Epithelial cell of proximal tubule (primary cell): ENCODE measurements around the gene PDE3A. TPM values are rescaled to one million over a fixed set of nuclear protein-coding genes. Genes with fewer than 3 reads are reported as not detected.

Source experiments
- DNase-seq: peaks from one replicate; pipeline ENCODE4 v3.0.0-alpha.2; 2011; ENCODE audit warnings: low read depth
- H3K4me3 ChIP-seq: 2 replicates; pipeline ENCODE4 v1.5.1; 2011; ENCODE audit warnings: low read depth, mild to moderate bottlenecking, low read length
- total RNA-seq: library from RNA; depleted of rRNA; stranded (reverse); fragments of >200 nt; gene quantifications from 2 replicates; pipeline ENCODE4 v1.2.3, GENCODE V29; 2015
- TF ChIP-seq, protein P1 (sequence below): conservative IDR thresholded peaks from 2 replicates; pipeline ENCODE4 v1.5.1; 2012; ENCODE audit warnings: low read depth, mild to moderate bottlenecking, low read length

The PDE3A gene
- total RNA-seq, 1 donor from 2014 or later: 1.6 TPM

DNA sequence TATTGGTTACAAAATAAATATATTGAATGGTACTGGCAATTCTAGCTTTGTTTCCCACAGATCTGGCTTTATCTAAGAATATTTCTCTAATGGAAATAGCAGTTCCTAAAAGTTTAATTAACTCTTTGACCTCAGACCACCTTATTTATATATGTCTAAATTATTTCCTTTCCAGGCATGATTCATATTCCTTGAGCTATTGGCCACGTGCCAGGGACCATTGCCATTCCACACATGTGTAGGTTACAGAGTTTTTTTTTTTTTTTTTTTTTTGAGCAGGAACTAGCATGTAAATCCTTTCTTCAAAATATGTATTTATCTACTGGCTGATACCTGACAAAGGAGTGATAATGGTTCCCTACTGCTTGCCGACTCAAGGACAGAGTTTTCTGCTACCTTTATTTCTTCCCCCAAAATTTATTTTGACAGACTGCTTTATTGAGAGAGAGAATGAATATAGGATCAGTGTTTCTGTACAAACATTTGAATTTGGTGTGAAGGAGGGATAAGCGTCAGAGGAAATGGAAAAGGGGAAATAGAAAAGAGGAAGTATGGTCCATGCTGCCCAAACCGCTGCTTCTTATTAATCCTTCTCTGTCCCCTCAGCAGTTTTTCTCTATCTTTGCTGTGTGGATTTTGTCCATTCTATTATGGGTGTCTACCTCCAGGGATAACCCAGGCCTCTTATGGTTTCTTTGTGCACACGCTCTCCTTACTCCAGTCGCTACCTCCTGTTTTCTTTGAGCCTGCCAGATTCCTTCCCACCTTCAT is 36.4 kb downstream of the PDE3A start:
- no peak overlapping the region for H3K4me3 ChIP-seq
- TF ChIP-seq, protein P1, sequence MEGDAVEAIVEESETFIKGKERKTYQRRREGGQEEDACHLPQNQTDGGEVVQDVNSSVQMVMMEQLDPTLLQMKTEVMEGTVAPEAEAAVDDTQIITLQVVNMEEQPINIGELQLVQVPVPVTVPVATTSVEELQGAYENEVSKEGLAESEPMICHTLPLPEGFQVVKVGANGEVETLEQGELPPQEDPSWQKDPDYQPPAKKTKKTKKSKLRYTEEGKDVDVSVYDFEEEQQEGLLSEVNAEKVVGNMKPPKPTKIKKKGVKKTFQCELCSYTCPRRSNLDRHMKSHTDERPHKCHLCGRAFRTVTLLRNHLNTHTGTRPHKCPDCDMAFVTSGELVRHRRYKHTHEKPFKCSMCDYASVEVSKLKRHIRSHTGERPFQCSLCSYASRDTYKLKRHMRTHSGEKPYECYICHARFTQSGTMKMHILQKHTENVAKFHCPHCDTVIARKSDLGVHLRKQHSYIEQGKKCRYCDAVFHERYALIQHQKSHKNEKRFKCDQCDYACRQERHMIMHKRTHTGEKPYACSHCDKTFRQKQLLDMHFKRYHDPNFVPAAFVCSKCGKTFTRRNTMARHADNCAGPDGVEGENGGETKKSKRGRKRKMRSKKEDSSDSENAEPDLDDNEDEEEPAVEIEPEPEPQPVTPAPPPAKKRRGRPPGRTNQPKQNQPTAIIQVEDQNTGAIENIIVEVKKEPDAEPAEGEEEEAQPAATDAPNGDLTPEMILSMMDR: no peak
- DNase-seq: no peak

- no peak overlapping the region for H3K4me3 ChIP-seq
- TF ChIP-seq, protein P1: no peak
- DNase-seq: no peak
Measured at GRCh38 chr12:20409607-20410377, 41.5 kb downstream of the PDE3A start.

DNA sequence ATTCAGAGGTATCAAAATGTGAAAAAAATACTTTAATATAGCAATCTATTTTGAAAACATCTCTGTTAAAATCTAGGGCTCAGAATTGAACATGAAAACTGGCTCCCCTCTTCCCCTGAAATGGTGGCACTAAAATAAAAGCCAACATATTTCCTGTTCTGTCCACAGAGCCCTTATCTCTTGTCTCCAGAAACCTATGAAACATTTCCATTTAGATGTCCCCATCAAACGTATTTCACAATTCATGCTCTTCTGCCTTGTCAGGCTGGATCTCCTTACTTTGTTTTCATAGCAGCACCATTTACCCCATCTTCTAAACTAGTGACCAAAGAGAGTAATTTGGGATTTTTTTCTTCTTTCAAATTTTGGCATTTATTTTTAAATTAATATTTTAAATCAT is 42.4 kb downstream of the PDE3A start:
- no peak for DNase-seq
- TF ChIP-seq, protein P1: no peak
- no peak overlapping the region for H3K4me3 ChIP-seq

GRCh38 chr12:20411345-20411744 is 43.0 kb downstream of the PDE3A start:
- DNase-seq: no peak
- no peak overlapping the region for H3K4me3 ChIP-seq
- TF ChIP-seq, protein P1: no peak

GRCh38 chr12:20415028-20415427 is 46.7 kb downstream of the PDE3A start:
- TF ChIP-seq, protein P1: no peak
- DNase-seq: no peak

GRCh38 chr12:20415641-20416040 is 47.3 kb downstream of the PDE3A start:
- TF ChIP-seq, protein P1: no peak
- H3K4me3 ChIP-seq: no peak overlapping the region
- no peak for DNase-seq

More at GRCh38 chr12:20415028-20415427, 46.7 kb downstream of the PDE3A start:
- H3K4me3 ChIP-seq: no peak overlapping the region

- no peak for DNase-seq
Measured at GRCh38 chr12:20420557-20420956, 52.2 kb downstream of the PDE3A start.

More at GRCh38 chr12:20420557-20420956, 52.2 kb downstream of the PDE3A start:
- H3K4me3 ChIP-seq: no peak overlapping the region
- TF ChIP-seq, protein P1: no peak
